ENCODE data around the gene DUSP15.

The DUSP15 gene

GRCh38 chr20:31894980-31895675 is 24.8 kb upstream of the DUSP15 start:
- DNase-seq (ENCODE audit: low spot score), result no peak

- DNase-seq (ENCODE audit: low spot score), result no peak
These were observed 20.3 kb upstream of the DUSP15 start for GRCh38 chr20:31890646-31891045.

GRCh38 chr20:31883829-31884228 is 13.5 kb upstream of the DUSP15 start:
- DNase-seq (ENCODE audit: low spot score), result no peak

- peak; percentile 11 for DNase-seq (ENCODE audit: low spot score)
These were observed 11.6 kb upstream of the DUSP15 start for GRCh38 chr20:31881945-31882344.

- DNase-seq (ENCODE audit: low spot score), result peak; percentile 97
These were observed 9.0 kb upstream of the DUSP15 start for GRCh38 chr20:31879143-31879987.

- DNase-seq (ENCODE audit: low spot score), result no peak
These were observed 7.4 kb upstream of the DUSP15 start for GRCh38 chr20:31877684-31878083.

GRCh38 chr20:31875671-31876070 is 5.3 kb upstream of the DUSP15 start:
- DNase-seq (ENCODE audit: low spot score), result no peak

- DNase-seq (ENCODE audit: low spot score), result no peak
These were observed 2.1 kb upstream of the DUSP15 start for GRCh38 chr20:31872406-31872805.

- no peak for DNase-seq (ENCODE audit: low spot score)
These were observed 1.3 kb upstream of the DUSP15 start for GRCh38 chr20:31871618-31871954.

GRCh38 chr20:31870726-31871617 is 645 bp upstream of the DUSP15 start:
- DNase-seq (ENCODE audit: low spot score), result peak; percentile 60

- DNase-seq (ENCODE audit: low spot score), result no peak
These were observed 720 bp downstream of the DUSP15 start for GRCh38 chr20:31869673-31869941.

- DNase-seq (ENCODE audit: low spot score), result peak; percentile 43
These were observed 1.3 kb downstream of the DUSP15 start for GRCh38 chr20:31868853-31869672.

GRCh38 chr20:31866221-31866620 is 4.1 kb downstream of the DUSP15 start:
- DNase-seq (ENCODE audit: low spot score), result no peak

GRCh38 chr20:31864521-31865400 is 5.6 kb downstream of the DUSP15 start:
- DNase-seq (ENCODE audit: low spot score), result peak; percentile 39

GRCh38 chr20:31863296-31864085 is 6.8 kb downstream of the DUSP15 start:
- DNase-seq (ENCODE audit: low spot score), result no peak

GRCh38 chr20:31862506-31862905 is 7.8 kb downstream of the DUSP15 start:
- DNase-seq (ENCODE audit: low spot score), result no peak

- DNase-seq (ENCODE audit: low spot score), result no peak
These were observed 8.2 kb downstream of the DUSP15 start for GRCh38 chr20:31862157-31862470.

- peak; percentile 93 for DNase-seq (ENCODE audit: low spot score)
These were observed 8.8 kb downstream of the DUSP15 start for GRCh38 chr20:31861385-31862156.

- DNase-seq (ENCODE audit: low spot score), result no peak
These were observed 9.3 kb downstream of the DUSP15 start for GRCh38 chr20:31861135-31861384.
